ENCODE results near the gene LAMA2.

LAMA2 gene

GRCh38 chr6:129210684-129211083 is 327.7 kb downstream of the LAMA2 start:
- TF ChIP-seq NFIC (IDR thresholded peaks at IDR 0.05) (no peak), TAF1 (IDR thresholded peaks at IDR 0.05; ENCODE audit: low read depth) (no peak), YY1 (IDR thresholded peaks at IDR 0.05; ENCODE audit: low read depth) (no peak), ZBTB7A (IDR thresholded peaks at IDR 0.05; ENCODE audit: low read depth) (no peak), EGR1 (IDR thresholded peaks at IDR 0.05) (no peak), REST (IDR thresholded peaks at IDR 0.05; ENCODE audit: low read depth) (no peak), MAX (IDR thresholded peaks at IDR 0.05) (no peak), TEAD4 (IDR thresholded peaks at IDR 0.05) (no peak), RAD21 (IDR thresholded peaks at IDR 0.05; ENCODE audit: low read depth) (no peak)

GRCh38 chr6:129211626-129212025 is 328.7 kb downstream of the LAMA2 start:
- TF ChIP-seq NFIC (IDR thresholded peaks at IDR 0.05) = no peak
- TF ChIP-seq CEBPB (IDR thresholded peaks at IDR 0.05) = no peak
- TF ChIP-seq FOXM1 (IDR thresholded peaks at IDR 0.05; ENCODE audit: borderline replicate concordance, low read depth) = no peak
- TF ChIP-seq TCF12 (IDR thresholded peaks at IDR 0.05; ENCODE audit: low read depth) = no peak
- no peak for TF ChIP-seq RAD21 (IDR thresholded peaks at IDR 0.05; ENCODE audit: low read depth)
- TF ChIP-seq TEAD4 (IDR thresholded peaks at IDR 0.05) = no peak
- TF ChIP-seq USF1 (IDR thresholded peaks at IDR 0.05) = no peak

GRCh38 chr6:129212081-129212480 is 329.1 kb downstream of the LAMA2 start:
- TF ChIP-seq REST (IDR thresholded peaks at IDR 0.05; ENCODE audit: low read depth) (no peak), TAF1 (IDR thresholded peaks at IDR 0.05; ENCODE audit: low read depth) (no peak), RAD21 (IDR thresholded peaks at IDR 0.05; ENCODE audit: low read depth) (no peak)

GRCh38 chr6:129215246-129215645 is 332.3 kb downstream of the LAMA2 start:
- no peak for TF ChIP-seq FOXM1 (IDR thresholded peaks at IDR 0.05; ENCODE audit: borderline replicate concordance, low read depth)
- TF ChIP-seq EP300 (IDR thresholded peaks at IDR 0.05; ENCODE audit: borderline replicate concordance) = no peak
- no peak for TF ChIP-seq TAF1 (IDR thresholded peaks at IDR 0.05; ENCODE audit: low read depth)
- TF ChIP-seq CEBPB (IDR thresholded peaks at IDR 0.05) = no peak
- TF ChIP-seq EGR1 (IDR thresholded peaks at IDR 0.05) = no peak
- no peak for TF ChIP-seq TCF12 (IDR thresholded peaks at IDR 0.05; ENCODE audit: low read depth)
- TF ChIP-seq YY1 (IDR thresholded peaks at IDR 0.05; ENCODE audit: low read depth) = no peak

GRCh38 chr6:129215916-129216520 is 333.1 kb downstream of the LAMA2 start:
- TF ChIP-seq EP300 (IDR thresholded peaks at IDR 0.05; ENCODE audit: borderline replicate concordance) = no peak
- no peak for TF ChIP-seq CEBPB (IDR thresholded peaks at IDR 0.05)

- TF ChIP-seq ZBTB7A (IDR thresholded peaks at IDR 0.05; ENCODE audit: low read depth) = no peak
- TF ChIP-seq CEBPB (IDR thresholded peaks at IDR 0.05) = no peak
- TF ChIP-seq YY1 (IDR thresholded peaks at IDR 0.05; ENCODE audit: low read depth) = no peak
- no peak for TF ChIP-seq EP300 (IDR thresholded peaks at IDR 0.05; ENCODE audit: borderline replicate concordance)
- TF ChIP-seq CREB1 (IDR thresholded peaks at IDR 0.05; ENCODE audit: low read depth) = no peak
These were observed 334.8 kb downstream of the LAMA2 start for GRCh38 chr6:129217701-129218100.

GRCh38 chr6:129233458-129234134 is 350.7 kb downstream of the LAMA2 start:
- TF ChIP-seq FOXM1 (IDR thresholded peaks at IDR 0.05; ENCODE audit: borderline replicate concordance, low read depth) (no peak), EGR1 (IDR thresholded peaks at IDR 0.05) (no peak), CREB1 (IDR thresholded peaks at IDR 0.05; ENCODE audit: low read depth) (no peak), TAF1 (IDR thresholded peaks at IDR 0.05; ENCODE audit: low read depth) (no peak), CEBPB (IDR thresholded peaks at IDR 0.05) (no peak), MAX (IDR thresholded peaks at IDR 0.05) (no peak), YY1 (IDR thresholded peaks at IDR 0.05; ENCODE audit: low read depth) (no peak), REST (IDR thresholded peaks at IDR 0.05; ENCODE audit: low read depth) (no peak), ZBTB7A (IDR thresholded peaks at IDR 0.05; ENCODE audit: low read depth) (no peak), NFIC (IDR thresholded peaks at IDR 0.05) (no peak), TCF12 (IDR thresholded peaks at IDR 0.05; ENCODE audit: low read depth) (no peak), RAD21 (IDR thresholded peaks at IDR 0.05; ENCODE audit: low read depth) (no peak), USF1 (IDR thresholded peaks at IDR 0.05) (no peak), EP300 (IDR thresholded peaks at IDR 0.05; ENCODE audit: borderline replicate concordance) (no peak), TEAD4 (IDR thresholded peaks at IDR 0.05) (no peak)
